Keratinocyte (primary cell): Measurements from ENCODE around the gene ASPSCR1. TPM values are rescaled to one million over a fixed set of nuclear protein-coding genes. Genes with fewer than 3 reads are reported as not detected.

Source experiments
- DNase-seq: peaks from one replicate; pipeline ENCODE4 v3.0.0-alpha.2; 2011; ENCODE audit warnings: low read depth, missing footprints, low spot score
- FAIRE-seq: peaks from 2 replicates; lab custom pipeline; 2011; peaks lifted over from hg19 to GRCh38; lab: Jason Lieb, UNC
- H2AFZ ChIP-seq: 2 replicates; pipeline ENCODE4 v1.6.0; 2012; ENCODE audit warnings: low read length, control low read depth, inconsistent platforms; ENCODE audit not compliant: control insufficient read depth
- H3K27ac ChIP-seq: 2 replicates; pipeline ENCODE4 v1.5.1; 2011; ENCODE audit warnings: low read length; ENCODE audit not compliant: control insufficient read depth, insufficient read depth
- H3K27me3 ChIP-seq: 3 replicates; pipeline ENCODE4 v1.6.0; 2011; ENCODE audit warnings: low read length; ENCODE audit not compliant: control insufficient read depth, insufficient read depth; ENCODE audit errors: extremely low read depth
- H3K36me3 ChIP-seq, 2 experiments: 2 replicates in 1 of 2; 3 replicates in 1 of 2; pipeline ENCODE4 v1.5.1; 2011; ENCODE audit warnings: low read length in 2 of 2, mild to moderate bottlenecking in 1 of 2; ENCODE audit not compliant: control insufficient read depth in 2 of 2, insufficient read depth in 2 of 2; ENCODE audit errors: extremely low read depth in 1 of 2
- H3K4me1 ChIP-seq: 3 replicates; pipeline ENCODE4 v1.5.1; 2011; ENCODE audit warnings: low read length; ENCODE audit not compliant: control insufficient read depth, insufficient read depth; ENCODE audit errors: extremely low read depth
- H3K4me2 ChIP-seq: 3 replicates; pipeline ENCODE4 v1.6.0; 2011; ENCODE audit warnings: low read depth, low read length; ENCODE audit not compliant: control insufficient read depth, insufficient read depth; ENCODE audit errors: extremely low read depth
- H3K4me3 ChIP-seq, 3 experiments: fragments of 200-600 bp in 1 of 3; sonication (generic) in 1 of 3; 2 replicates in 2 of 3; 3 replicates in 1 of 3; pipeline ENCODE4 v1.5.1; 2011 to 2016; ENCODE audit warnings: low read length in 3 of 3, mild to moderate bottlenecking in 3 of 3, control low read depth in 2 of 3, inconsistent platforms in 1 of 3, low read depth in 1 of 3, mixed read lengths in 1 of 3, mixed run types in 1 of 3, moderate library complexity in 1 of 3; ENCODE audit not compliant: control insufficient read depth in 2 of 3, insufficient read depth in 2 of 3; ENCODE audit errors: extremely low read depth in 1 of 3
- H3K79me2 ChIP-seq: 2 replicates; pipeline ENCODE4 v1.6.0; 2012; ENCODE audit warnings: low read length; ENCODE audit not compliant: control insufficient read depth, insufficient read depth
- H3K9ac ChIP-seq: 3 replicates; pipeline ENCODE4 v1.6.0; 2011; ENCODE audit warnings: low read length; ENCODE audit not compliant: control insufficient read depth, insufficient read depth; ENCODE audit errors: extremely low read depth
- H3K9me1 ChIP-seq: 3 replicates; pipeline ENCODE4 v1.6.0; 2011; ENCODE audit warnings: low read length; ENCODE audit not compliant: control insufficient read depth, insufficient read depth; ENCODE audit errors: extremely low read depth
- H3K9me3 ChIP-seq: 2 replicates; pipeline ENCODE4 v1.5.1; 2012; ENCODE audit warnings: low read depth, low read length; ENCODE audit not compliant: control insufficient read depth
- H4K20me1 ChIP-seq: 3 replicates; pipeline ENCODE4 v1.6.0; 2011; ENCODE audit warnings: low read length; ENCODE audit not compliant: control insufficient read depth, insufficient read depth; ENCODE audit errors: extremely low read depth
- EZH2 ChIP-seq: IDR thresholded peaks from one replicate; pipeline ENCODE4 v1.6.1; 2012; ENCODE audit warnings: inconsistent platforms, mild to moderate bottlenecking, low read length, moderate library complexity
- dilution Hi-C: fragments of 300-500 bp; cut with MboI; formaldehyde crosslinking; loops from one replicate; pipeline ENCODE4 v1.7.0; 2020; ENCODE audit warnings: low sequenced_read_pairs; ENCODE audit not compliant: extremely low pct_ligation_motif_present
- polyA plus RNA-seq, 5 experiments: library from polyadenylated mRNA; depleted of rRNA in 3 of 5; stranded (reverse) in 3 of 5; stranded (forward) in 1 of 5; unstranded in 1 of 5; fragments of >200 nt; gene quantifications; 1 replicate in 1 of 5; 2 replicates in 3 of 5; 3 replicates in 1 of 5; pipeline versions ENCODE4 v1.2.1 to v1.2.3, GENCODE V29; 2011 to 2012; ENCODE audit warnings: missing spikeins in 2 of 5, low read depth in 1 of 5, low replicate concordance in 1 of 5
- TF ChIP-seq, protein P1 (sequence below), 3 experiments: IDR thresholded peaks in 1 of 3; conservative IDR thresholded peaks in 1 of 3; optimal IDR thresholded peaks in 1 of 3; 2 replicates in 2 of 3; 3 replicates in 1 of 3; pipeline versions ENCODE3 to v1.5.1; 2011; ENCODE audit warnings: low read length in 3 of 3, mild to moderate bottlenecking in 3 of 3, moderate library complexity in 2 of 3, control low read depth in 1 of 3, inconsistent platforms in 1 of 3; ENCODE audit not compliant: insufficient read depth in 2 of 3; ENCODE audit errors: extremely low read depth in 1 of 3

ASPSCR1 gene
- polyA plus RNA-seq, 1 donor (not counting 4 experiments of a cell fraction or from before 2014, with no cell fraction given): 5.2 TPM

DNA sequence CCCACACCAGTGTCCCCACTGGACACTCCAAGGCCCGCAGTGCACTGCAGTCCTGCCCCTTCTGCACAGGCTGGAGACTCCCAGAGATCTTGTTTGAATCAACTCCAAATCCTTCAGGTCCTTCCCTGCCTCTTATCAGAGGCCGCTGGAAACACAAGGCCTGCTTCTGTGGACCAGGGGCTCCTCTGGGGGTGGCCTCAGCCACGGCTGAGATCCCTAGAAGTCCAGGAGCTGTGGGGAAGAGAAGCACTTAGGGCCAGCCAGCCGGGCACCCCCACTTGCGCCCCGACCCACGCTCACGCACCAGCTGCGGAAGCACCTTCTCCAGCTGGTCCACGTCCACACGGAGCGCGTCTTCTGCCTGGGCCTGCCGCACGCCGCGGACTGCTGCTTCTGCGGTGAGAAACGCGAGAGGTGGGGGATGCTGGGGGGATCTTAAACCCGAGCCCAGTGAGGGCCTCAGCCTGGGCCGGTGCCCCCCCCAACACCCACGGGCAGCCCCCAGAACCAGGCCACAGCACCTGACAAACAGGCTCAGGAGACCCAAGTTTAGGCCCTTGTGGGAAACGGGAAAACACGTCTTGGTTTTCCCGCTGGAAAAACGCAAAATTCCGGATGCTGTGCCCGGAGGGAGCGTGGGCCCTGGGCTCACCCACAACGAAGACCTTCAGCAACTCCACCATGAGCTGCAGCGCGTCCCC, 41.7 kb downstream of the ASPSCR1 start:
- Histone ChIP-seq H3K36me3 (peaks cover 0 to 4% of the 10 kb centered on the region in 2 experiments), H4K20me1 (peaks cover 6% of the 10 kb centered on the region), H2AFZ (no peak overlapping the region), H3K4me1 (peaks cover 26% of the 10 kb centered on the region), H3K9me1 (no peaks in the 10 kb centered on the region), H3K27ac (no peak overlapping the region), H3K9me3 (no peaks in the 10 kb centered on the region), H3K9ac (no peak overlapping the region), H3K27me3 (no peaks in the 10 kb centered on the region), H3K4me3 (no peak overlapping the region), H3K79me2 (peaks cover 5% of the 10 kb centered on the region), H3K4me2 (no peak overlapping the region)
- dilution Hi-C loops: no loop called here
- no peak for DNase-seq
- TF ChIP-seq, protein P1, sequence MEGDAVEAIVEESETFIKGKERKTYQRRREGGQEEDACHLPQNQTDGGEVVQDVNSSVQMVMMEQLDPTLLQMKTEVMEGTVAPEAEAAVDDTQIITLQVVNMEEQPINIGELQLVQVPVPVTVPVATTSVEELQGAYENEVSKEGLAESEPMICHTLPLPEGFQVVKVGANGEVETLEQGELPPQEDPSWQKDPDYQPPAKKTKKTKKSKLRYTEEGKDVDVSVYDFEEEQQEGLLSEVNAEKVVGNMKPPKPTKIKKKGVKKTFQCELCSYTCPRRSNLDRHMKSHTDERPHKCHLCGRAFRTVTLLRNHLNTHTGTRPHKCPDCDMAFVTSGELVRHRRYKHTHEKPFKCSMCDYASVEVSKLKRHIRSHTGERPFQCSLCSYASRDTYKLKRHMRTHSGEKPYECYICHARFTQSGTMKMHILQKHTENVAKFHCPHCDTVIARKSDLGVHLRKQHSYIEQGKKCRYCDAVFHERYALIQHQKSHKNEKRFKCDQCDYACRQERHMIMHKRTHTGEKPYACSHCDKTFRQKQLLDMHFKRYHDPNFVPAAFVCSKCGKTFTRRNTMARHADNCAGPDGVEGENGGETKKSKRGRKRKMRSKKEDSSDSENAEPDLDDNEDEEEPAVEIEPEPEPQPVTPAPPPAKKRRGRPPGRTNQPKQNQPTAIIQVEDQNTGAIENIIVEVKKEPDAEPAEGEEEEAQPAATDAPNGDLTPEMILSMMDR (optimal IDR thresholded peaks at IDR 0.05 in 1 of 3, IDR thresholded peaks at IDR 0.05 in 1 of 3, conservative IDR thresholded peaks at IDR 0.05 in 1 of 3; ENCODE audit: extremely low read depth in 1 of 3, insufficient read depth in 2 of 3, low read length in 3 of 3): no peak
- FAIRE-seq: no peak

DNA sequence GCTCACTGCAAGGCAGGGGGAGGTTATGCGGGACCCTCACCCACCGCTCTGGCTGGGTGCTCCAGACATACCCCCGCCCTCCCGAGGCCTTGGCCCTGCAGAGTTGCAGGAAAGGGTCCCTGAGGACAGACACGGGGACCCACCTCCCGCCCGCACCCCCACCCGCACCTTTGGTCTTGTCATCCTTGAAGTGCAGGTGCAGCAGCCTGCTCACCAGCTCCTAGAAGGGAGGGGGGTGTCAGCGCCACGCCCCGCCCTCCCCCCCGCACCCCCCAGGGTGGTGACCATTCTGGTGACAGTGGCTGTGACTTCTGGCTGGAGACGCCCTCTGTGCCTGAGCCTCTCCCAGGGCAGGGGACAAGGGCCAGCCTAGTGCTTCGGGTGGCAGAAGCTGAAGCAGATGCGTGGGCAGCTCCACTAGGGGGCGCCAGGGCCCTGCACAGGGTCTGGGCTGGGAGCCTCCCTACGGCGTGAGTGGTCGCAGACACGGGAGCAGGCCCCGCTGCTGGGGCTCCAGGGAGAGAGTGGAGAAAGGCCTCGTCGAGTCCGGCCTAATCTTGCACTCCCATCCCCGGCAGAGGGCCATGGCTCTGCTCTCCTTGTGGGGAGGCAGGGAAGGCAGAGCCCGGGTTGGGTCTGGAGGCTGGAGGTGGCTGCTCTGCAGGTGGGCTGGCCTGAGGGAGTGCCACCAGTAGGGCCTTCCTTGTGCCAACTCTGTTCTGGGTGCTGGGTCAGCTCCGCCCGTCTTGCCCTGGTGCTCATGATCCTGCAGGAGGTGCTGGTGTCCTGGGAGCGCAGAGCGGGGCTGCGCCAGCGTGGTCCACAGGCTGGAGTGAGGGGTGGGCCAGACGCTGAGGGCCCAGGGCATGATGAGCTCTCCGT, 42.5 kb downstream of the ASPSCR1 start:
- DNase-seq (no peak), FAIRE-seq (no peak)
- no peak overlapping the region for H3K4me2 ChIP-seq
- peaks cover 6% of the 10 kb centered on the region for H4K20me1 ChIP-seq
- H3K4me1 ChIP-seq: peaks cover 28% of the 10 kb centered on the region
- no peaks in the 10 kb centered on the region for H3K9me1 ChIP-seq
- dilution Hi-C loops: no loop called here
- H3K4me3 ChIP-seq: no peak overlapping the region
- H3K36me3 ChIP-seq: peaks cover 0 to 4% of the 10 kb centered on the region in 2 experiments
- peaks cover 5% of the 10 kb centered on the region for H3K79me2 ChIP-seq
- no peaks in the 10 kb centered on the region for H3K9me3 ChIP-seq
- no peak overlapping the region for H2AFZ ChIP-seq
- H3K27ac ChIP-seq: no peak overlapping the region
- H3K27me3 ChIP-seq: no peaks in the 10 kb centered on the region
- TF ChIP-seq, protein P1 (optimal IDR thresholded peaks at IDR 0.05 in 1 of 3, IDR thresholded peaks at IDR 0.05 in 1 of 3, conservative IDR thresholded peaks at IDR 0.05 in 1 of 3; ENCODE audit: extremely low read depth in 1 of 3, insufficient read depth in 2 of 3, low read length in 3 of 3): peak; percentile 62 to 84 (median 84)
- no peak for TF ChIP-seq EZH2
- no peak overlapping the region for H3K9ac ChIP-seq
